Measurements from ENCODE around the gene RXRB. TPM values are rescaled to one million over a fixed set of nuclear protein-coding genes. Genes with fewer than 3 reads are reported as not detected.

Gene RXRB
- total and polyA plus RNA-seq, 8 donors, result 2.9 to 50.4 (median 16.6) TPM

- H3K27me3 ChIP-seq, result peaks cover 0 to 41% (median 18%) of the 10 kb centered on the region in 3 donors
- DNase-seq, result no peak
- TF ChIP-seq CTCF (IDR thresholded peaks at IDR 0.05), result no peak
- TF ChIP-seq EP300 (IDR thresholded peaks at IDR 0.05), result no peak
- no peak for TF ChIP-seq POLR2A (IDR thresholded peaks at IDR 0.05)
- no peak for TF ChIP-seq POLR2AphosphoS5 (IDR thresholded peaks at IDR 0.05)
- peaks cover 28 to 40% (median 33%) of the 10 kb centered on the region in 4 donors for H3K4me1 ChIP-seq
- peak overlapping the region; percentile 41 to 43 (median 41) for H3K4me3 ChIP-seq
- 50 to 65% (median 54%) methylated on average over 6 of the region's 6 CpGs for WGBS, 5 donors
- peak overlapping the region in 2 of 5 donors; percentile 29 to 71 for H3K27ac ChIP-seq
- no peaks in the 10 kb centered on the region for H3K9me3 ChIP-seq
- intact Hi-C loops (cut with DNase I; ENCODE audit: low total_unique reads), result no loop called here
- peaks cover 34 to 46% (median 38%) of the 10 kb centered on the region in 4 donors for H3K36me3 ChIP-seq
Observed at GRCh38 chr6:33193619-33194018, 6.8 kb downstream of the RXRB start.

- DNase-seq, result peak in 1 of 2 donors; percentile 75
- Histone ChIP-seq H3K4me3 (peak overlapping the region; percentile 41 to 43 (median 41)), H3K36me3 (peaks cover 34 to 40% (median 38%) of the 10 kb centered on the region in 4 donors), H3K4me1 (peaks cover 22 to 33% (median 27%) of the 10 kb centered on the region in 4 donors), H3K9me3 (no peaks in the 10 kb centered on the region), H3K27me3 (peaks cover 0 to 41% (median 18%) of the 10 kb centered on the region in 3 donors), H3K27ac (peak overlapping the region in 3 of 5 donors; percentile 10 to 71 (median 29))
- intact Hi-C loops (cut with DNase I; ENCODE audit: low total_unique reads), result no loop called here
- WGBS, 5 donors, result 2 to 5% (median 3%) methylated on average over 32 to 71 of the region's 72 CpGs
- TF ChIP-seq CTCF (IDR thresholded peaks at IDR 0.05) (no peak), POLR2A (IDR thresholded peaks at IDR 0.05) (no peak), POLR2AphosphoS5 (IDR thresholded peaks at IDR 0.05) (no peak), EP300 (IDR thresholded peaks at IDR 0.05) (no peak)
Observed at GRCh38 chr6:33192671-33193602, 7.5 kb downstream of the RXRB start.

GRCh38 chr6:33192105-33192646 is 8.3 kb downstream of the RXRB start, which contains the start of gene COL11A2:
Gene COL11A2, minus strand, starts transcription at chr6:33192467. Its CDS starts 227 bp downstream, at chr6:33192240.
- Histone ChIP-seq H3K4me1 (peaks cover 15 to 25% (median 19%) of the 10 kb centered on the region in 4 donors), H3K36me3 (peaks cover 31 to 34% (median 33%) of the 10 kb centered on the region in 4 donors), H3K4me3 (peak within 1 kb of the TSS; percentile 41 to 43 (median 41)), H3K9me3 (no peaks in the 10 kb centered on the region), H3K27me3 (peaks cover 0 to 41% (median 18%) of the 10 kb centered on the region in 3 donors), H3K27ac (peak within 1 kb of the TSS in 3 of 5 donors; percentile 10 to 71 (median 29))
- 5 to 13% (median 12%) methylated on average over 23 to 35 of the region's 35 CpGs for WGBS, 5 donors
- intact Hi-C loops (cut with DNase I; ENCODE audit: low total_unique reads), result no loop called here
- no peak for TF ChIP-seq EP300 (IDR thresholded peaks at IDR 0.05)
- no peak for TF ChIP-seq POLR2A (IDR thresholded peaks at IDR 0.05)
- TF ChIP-seq CTCF (IDR thresholded peaks at IDR 0.05), result no peak
- no peak for TF ChIP-seq POLR2AphosphoS5 (IDR thresholded peaks at IDR 0.05)
- peak in 1 of 2 donors; percentile 45 for DNase-seq

- 41 to 74% (median 46%) methylated on average over 4 to 8 of the region's 8 CpGs for WGBS, 5 donors
- intact Hi-C loops (cut with DNase I; ENCODE audit: low total_unique reads), result no loop called here
- Histone ChIP-seq H3K9me3 (no peaks in the 10 kb centered on the region), H3K27me3 (peaks cover 0 to 41% (median 18%) of the 10 kb centered on the region in 3 donors), H3K36me3 (peaks cover 26 to 28% (median 27%) of the 10 kb centered on the region in 4 donors), H3K27ac (no peak overlapping the region), H3K4me1 (peaks cover 12 to 23% (median 17%) of the 10 kb centered on the region in 4 donors), H3K4me3 (no peak overlapping the region)
- DNase-seq, result peak in 1 of 2 donors; percentile 34
- TF ChIP-seq EP300 (IDR thresholded peaks at IDR 0.05) (no peak), POLR2A (IDR thresholded peaks at IDR 0.05) (no peak), POLR2AphosphoS5 (IDR thresholded peaks at IDR 0.05) (no peak), CTCF (IDR thresholded peaks at IDR 0.05) (no peak)
Observed at GRCh38 chr6:33191383-33192104, 8.9 kb downstream of the RXRB start.
